ENCODE measurements around the gene CFAP74. TPM values are rescaled to one million over a fixed set of nuclear protein-coding genes. Genes with fewer than 3 reads are reported as not detected.

The CFAP74 gene
- total and polyA plus RNA-seq, 2 of the 13 experiments (the other 11 are each of a cell fraction or from before 2014, with no cell fraction given), result 0.27 to 0.62 TPM

DNA sequence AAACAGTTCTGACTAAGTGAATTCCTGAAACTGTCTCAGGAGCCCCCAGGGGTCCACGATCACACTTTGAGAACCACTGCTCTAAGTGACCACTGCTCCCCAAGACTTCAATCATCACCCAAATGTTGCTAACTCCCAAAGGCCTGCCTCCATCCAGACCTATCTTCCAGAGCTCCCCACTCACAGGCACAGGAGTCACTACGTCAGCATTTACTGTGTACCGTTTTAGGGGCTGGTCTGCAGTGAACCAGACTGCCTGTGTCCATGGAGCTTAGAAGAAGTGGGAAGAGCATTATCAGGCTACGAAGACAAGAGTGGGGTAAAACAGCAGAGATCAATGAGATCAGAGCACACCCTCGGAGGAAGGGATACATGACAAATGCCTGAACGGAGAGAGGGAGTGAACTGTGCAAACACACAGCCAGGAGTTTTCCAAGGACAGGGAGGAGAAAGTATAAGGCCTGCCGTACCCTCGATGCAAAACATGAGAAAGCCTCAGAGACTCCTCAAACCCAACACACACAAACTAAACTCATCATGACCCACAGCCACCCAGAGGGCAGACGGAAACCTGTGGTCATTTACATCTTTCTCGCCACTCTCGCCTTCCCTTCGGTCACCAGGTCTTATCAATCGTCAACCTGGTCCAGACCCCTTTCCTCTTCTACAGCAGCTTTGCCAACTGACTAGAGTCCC, 122.8 kb downstream of the CFAP74 start (continued):
- TF ChIP-seq, protein P1, sequence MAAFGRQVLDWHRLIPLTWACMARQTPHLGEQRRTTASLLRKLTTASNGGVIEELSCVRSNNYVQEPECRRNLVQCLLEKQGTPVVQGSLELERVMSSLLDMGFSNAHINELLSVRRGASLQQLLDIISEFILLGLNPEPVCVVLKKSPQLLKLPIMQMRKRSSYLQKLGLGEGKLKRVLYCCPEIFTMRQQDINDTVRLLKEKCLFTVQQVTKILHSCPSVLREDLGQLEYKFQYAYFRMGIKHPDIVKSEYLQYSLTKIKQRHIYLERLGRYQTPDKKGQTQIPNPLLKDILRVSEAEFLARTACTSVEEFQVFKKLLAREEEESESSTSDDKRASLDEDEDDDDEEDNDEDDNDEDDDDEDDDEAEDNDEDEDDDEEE (CRISPR knock-in tag; IDR thresholded peaks at IDR 0.05), result no peak
- no peak for TF ChIP-seq ZNF549 (CRISPR knock-in tag; IDR thresholded peaks at IDR 0.05)
- TF ChIP-seq KLF6 (CRISPR knock-in tag; IDR thresholded peaks at IDR 0.05), result no peak
- TF ChIP-seq ZNF354B (CRISPR knock-in tag; IDR thresholded peaks at IDR 0.05), result 0 out of 2 replicates have a peak, but pooled peaks have one; percentile 35
- no peak for TF ChIP-seq ZBTB20 (CRISPR knock-in tag; IDR thresholded peaks at IDR 0.05; ENCODE audit: borderline replicate concordance, low read depth)
- TF ChIP-seq MXI1 (IDR thresholded peaks at IDR 0.05; ENCODE audit: borderline replicate concordance, low read depth, low read length), result no peak
- TF ChIP-seq, protein P2, sequence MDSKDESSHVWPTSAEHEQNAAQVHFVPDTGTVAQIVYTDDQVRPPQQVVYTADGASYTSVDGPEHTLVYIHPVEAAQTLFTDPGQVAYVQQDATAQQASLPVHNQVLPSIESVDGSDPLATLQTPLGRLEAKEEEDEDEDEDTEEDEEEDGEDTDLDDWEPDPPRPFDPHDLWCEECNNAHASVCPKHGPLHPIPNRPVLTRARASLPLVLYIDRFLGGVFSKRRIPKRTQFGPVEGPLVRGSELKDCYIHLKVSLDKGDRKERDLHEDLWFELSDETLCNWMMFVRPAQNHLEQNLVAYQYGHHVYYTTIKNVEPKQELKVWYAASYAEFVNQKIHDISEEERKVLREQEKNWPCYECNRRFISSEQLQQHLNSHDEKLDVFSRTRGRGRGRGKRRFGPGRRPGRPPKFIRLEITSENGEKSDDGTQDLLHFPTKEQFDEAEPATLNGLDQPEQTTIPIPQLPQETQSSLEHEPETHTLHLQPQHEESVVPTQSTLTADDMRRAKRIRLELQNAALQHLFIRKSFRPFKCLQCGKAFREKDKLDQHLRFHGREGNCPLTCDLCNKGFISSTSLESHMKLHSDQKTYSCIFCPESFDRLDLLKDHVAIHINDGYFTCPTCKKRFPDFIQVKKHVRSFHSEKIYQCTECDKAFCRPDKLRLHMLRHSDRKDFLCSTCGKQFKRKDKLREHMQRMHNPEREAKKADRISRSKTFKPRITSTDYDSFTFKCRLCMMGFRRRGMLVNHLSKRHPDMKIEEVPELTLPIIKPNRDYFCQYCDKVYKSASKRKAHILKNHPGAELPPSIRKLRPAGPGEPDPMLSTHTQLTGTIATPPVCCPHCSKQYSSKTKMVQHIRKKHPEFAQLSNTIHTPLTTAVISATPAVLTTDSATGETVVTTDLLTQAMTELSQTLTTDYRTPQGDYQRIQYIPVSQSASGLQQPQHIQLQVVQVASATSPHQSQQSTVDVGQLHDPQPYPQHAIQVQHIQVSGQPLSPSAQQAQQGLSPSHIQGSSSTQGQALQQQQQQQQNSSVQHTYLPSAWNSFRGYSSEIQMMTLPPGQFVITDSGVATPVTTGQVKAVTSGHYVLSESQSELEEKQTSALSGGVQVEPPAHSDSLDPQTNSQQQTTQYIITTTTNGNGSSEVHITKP (CRISPR knock-in tag; IDR thresholded peaks at IDR 0.05; ENCODE audit: low read depth), result 0 out of 2 replicates have a peak, but pooled peaks have one; percentile 38
- TF ChIP-seq ZNF614 (CRISPR knock-in tag; IDR thresholded peaks at IDR 0.05; ENCODE audit: borderline replicate concordance), result peak; percentile 36; the same call in 1 of the 2 replicates
- no peak for TF ChIP-seq ARHGAP35 (CRISPR knock-in tag; IDR thresholded peaks at IDR 0.05; ENCODE audit: borderline replicate concordance)
- TF ChIP-seq SAP130 (CRISPR knock-in tag; IDR thresholded peaks at IDR 0.05; ENCODE audit: low read depth), result 0 out of 2 replicates have a peak, but pooled peaks have one; percentile 13
- no peak for TF ChIP-seq ZNF644 (CRISPR knock-in tag; IDR thresholded peaks at IDR 0.05; ENCODE audit: low read depth)
- no peak for TF ChIP-seq ZBTB38 (CRISPR knock-in tag; IDR thresholded peaks at IDR 0.05)
- no peak for TF ChIP-seq ZNF782 (CRISPR knock-in tag; IDR thresholded peaks at IDR 0.05; ENCODE audit: borderline replicate concordance)
- TF ChIP-seq JDP2 (CRISPR knock-in tag; IDR thresholded peaks at IDR 0.05; ENCODE audit: borderline replicate concordance), result no peak
- TF ChIP-seq ZNF766 (CRISPR knock-in tag; IDR thresholded peaks at IDR 0.05; ENCODE audit: borderline replicate concordance), result no peak
- TF ChIP-seq, protein P3, sequence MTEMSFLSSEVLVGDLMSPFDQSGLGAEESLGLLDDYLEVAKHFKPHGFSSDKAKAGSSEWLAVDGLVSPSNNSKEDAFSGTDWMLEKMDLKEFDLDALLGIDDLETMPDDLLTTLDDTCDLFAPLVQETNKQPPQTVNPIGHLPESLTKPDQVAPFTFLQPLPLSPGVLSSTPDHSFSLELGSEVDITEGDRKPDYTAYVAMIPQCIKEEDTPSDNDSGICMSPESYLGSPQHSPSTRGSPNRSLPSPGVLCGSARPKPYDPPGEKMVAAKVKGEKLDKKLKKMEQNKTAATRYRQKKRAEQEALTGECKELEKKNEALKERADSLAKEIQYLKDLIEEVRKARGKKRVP (CRISPR knock-in tag; IDR thresholded peaks at IDR 0.05), result no peak
- TF ChIP-seq PITX1 (CRISPR knock-in tag; IDR thresholded peaks at IDR 0.05), result 0 out of 2 replicates have a peak, but pooled peaks have one; percentile 22
- no peak for TF ChIP-seq CCAR2 (optimal IDR thresholded peaks at IDR 0.05; ENCODE audit: low read depth, low read length)
- TF ChIP-seq, protein P4, sequence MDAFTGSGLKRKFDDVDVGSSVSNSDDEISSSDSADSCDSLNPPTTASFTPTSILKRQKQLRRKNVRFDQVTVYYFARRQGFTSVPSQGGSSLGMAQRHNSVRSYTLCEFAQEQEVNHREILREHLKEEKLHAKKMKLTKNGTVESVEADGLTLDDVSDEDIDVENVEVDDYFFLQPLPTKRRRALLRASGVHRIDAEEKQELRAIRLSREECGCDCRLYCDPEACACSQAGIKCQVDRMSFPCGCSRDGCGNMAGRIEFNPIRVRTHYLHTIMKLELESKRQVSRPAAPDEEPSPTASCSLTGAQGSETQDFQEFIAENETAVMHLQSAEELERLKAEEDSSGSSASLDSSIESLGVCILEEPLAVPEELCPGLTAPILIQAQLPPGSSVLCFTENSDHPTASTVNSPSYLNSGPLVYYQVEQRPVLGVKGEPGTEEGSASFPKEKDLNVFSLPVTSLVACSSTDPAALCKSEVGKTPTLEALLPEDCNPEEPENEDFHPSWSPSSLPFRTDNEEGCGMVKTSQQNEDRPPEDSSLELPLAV (CRISPR knock-in tag; conservative IDR thresholded peaks at IDR 0.05; ENCODE audit: low read depth), result no peak
- TF ChIP-seq, protein P5, sequence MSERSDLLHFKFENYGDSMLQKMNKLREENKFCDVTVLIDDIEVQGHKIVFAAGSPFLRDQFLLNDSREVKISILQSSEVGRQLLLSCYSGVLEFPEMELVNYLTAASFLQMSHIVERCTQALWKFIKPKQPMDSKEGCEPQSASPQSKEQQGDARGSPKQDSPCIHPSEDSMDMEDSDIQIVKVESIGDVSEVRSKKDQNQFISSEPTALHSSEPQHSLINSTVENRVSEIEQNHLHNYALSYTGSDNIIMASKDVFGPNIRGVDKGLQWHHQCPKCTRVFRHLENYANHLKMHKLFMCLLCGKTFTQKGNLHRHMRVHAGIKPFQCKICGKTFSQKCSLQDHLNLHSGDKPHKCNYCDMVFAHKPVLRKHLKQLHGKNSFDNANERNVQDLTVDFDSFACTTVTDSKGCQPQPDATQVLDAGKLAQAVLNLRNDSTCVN (CRISPR knock-in tag; IDR thresholded peaks at IDR 0.05; ENCODE audit: borderline replicate concordance), result 0 out of 2 replicates have a peak, but pooled peaks have one; percentile 27
- no peak for TF ChIP-seq SMAD1 (CRISPR knock-in tag; IDR thresholded peaks at IDR 0.05; ENCODE audit: borderline replicate concordance, low read depth)

All from HepG2 (cell line).